IPS DF 6.9 (cell line): ENCODE results near the gene PPP2R5C.
"Not testable (repeated sequence)": the region's sequence is repeated elsewhere in the genome, so short reads cannot be mapped to it uniquely, and the experiment has no call there.

Experiments
- DNase-seq: peaks from one replicate; pipeline ENCODE4 v3.0.0-alpha.2; 2013; ENCODE audit warnings: low read depth, low spot score
- H3K27ac ChIP-seq: one replicate; pipeline ENCODE4 v1.5.1; 2013; ENCODE audit warnings: low read length, control low read depth
- H3K27me3 ChIP-seq: 2 replicates; pipeline ENCODE4 v1.6.1; 2013; ENCODE audit warnings: mild to moderate bottlenecking, low read length; ENCODE audit not compliant: control insufficient read depth, insufficient read depth
- H3K36me3 ChIP-seq: 2 replicates; pipeline ENCODE4 v1.6.1; 2013; ENCODE audit warnings: low read length; ENCODE audit not compliant: control insufficient read depth, insufficient read depth
- H3K4me1 ChIP-seq: 2 replicates; pipeline ENCODE4 v1.6.1; 2013; ENCODE audit warnings: low read length; ENCODE audit not compliant: control insufficient read depth, insufficient read depth
- H3K4me3 ChIP-seq: 2 replicates; pipeline ENCODE4 v1.5.1; 2013; ENCODE audit warnings: mild to moderate bottlenecking, low read length
- H3K9me3 ChIP-seq: 2 replicates; pipeline ENCODE4 v1.6.1; 2013; ENCODE audit warnings: low read length, inconsistent platforms; ENCODE audit not compliant: control insufficient read depth, insufficient read depth
- WGBS: extraction: QIAGEN DNeasy Blood & Tissue Kit; methylation state at CpG from one replicate; pipeline ENCODE4 v1.1.7; 2013; ENCODE audit warnings: mixed read lengths, missing lambda C conversion rate; ENCODE audit not compliant: insufficient read length, insufficient coverage; 5-methylcytosine and 5-hydroxymethylcytosine counted together

The PPP2R5C gene

GRCh38 chr14:101761032-101761880 is at the start of gene PPP2R5C:
PPP2R5C (plus strand) TSS chr14:101761709; CDS start chr14:101761894, 185 bp downstream.
- H3K27me3 ChIP-seq, result no peaks in the 10 kb centered on the region
- no peaks in the 10 kb centered on the region for H3K9me3 ChIP-seq
- no CpG with 5 or more reads among the region's 110 CpGs for WGBS
- no peak for DNase-seq
- H3K4me1 ChIP-seq, result no peaks in the 10 kb centered on the region
- H3K4me3 ChIP-seq, result peak within 1 kb of the TSS; percentile 80
- no peak within 1 kb of the TSS for H3K27ac ChIP-seq
- H3K36me3 ChIP-seq, result no peaks in the 10 kb centered on the region

- DNase-seq, H3K27ac ChIP-seq, H3K4me3 ChIP-seq, H3K36me3 ChIP-seq, H3K9me3 ChIP-seq, H3K27me3 ChIP-seq, H3K4me1 ChIP-seq: not testable (repeated sequence)
- no CpG with 5 or more reads among the region's 12 CpGs for WGBS
Observed at GRCh38 chr14:101711857-101712233, 49.7 kb upstream of the PPP2R5C start.

DNA sequence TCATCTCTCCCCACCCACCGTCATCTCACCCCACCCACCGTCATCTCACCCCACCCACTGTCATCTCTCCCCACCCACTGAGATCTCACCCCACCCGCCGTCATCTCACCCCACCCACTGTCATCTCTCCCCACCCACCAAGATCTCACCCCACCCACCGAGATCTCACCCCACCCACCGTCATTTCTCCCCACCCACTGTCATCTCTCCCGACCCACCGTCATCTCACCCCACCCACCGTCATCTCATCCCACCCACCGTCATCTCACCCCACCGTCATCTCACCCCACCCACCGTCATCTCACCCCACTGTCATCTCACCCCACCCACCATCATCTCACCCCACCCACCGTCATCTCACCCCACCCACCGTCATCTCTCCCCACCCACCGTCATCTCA is 49.2 kb upstream of the PPP2R5C start:
- H3K4me1 ChIP-seq, H3K9me3 ChIP-seq, H3K4me3 ChIP-seq, H3K27me3 ChIP-seq, DNase-seq, H3K36me3 ChIP-seq, H3K27ac ChIP-seq: not testable (repeated sequence)
- WGBS, result no CpG with 5 or more reads among the region's 15 CpGs

GRCh38 chr14:101713091-101713490 is 48.4 kb upstream of the PPP2R5C start:
- not testable (repeated sequence) for H3K27ac ChIP-seq, H3K4me1 ChIP-seq, H3K36me3 ChIP-seq, DNase-seq, H3K4me3 ChIP-seq, H3K27me3 ChIP-seq, H3K9me3 ChIP-seq
- no CpG with 5 or more reads among the region's 11 CpGs for WGBS

DNA sequence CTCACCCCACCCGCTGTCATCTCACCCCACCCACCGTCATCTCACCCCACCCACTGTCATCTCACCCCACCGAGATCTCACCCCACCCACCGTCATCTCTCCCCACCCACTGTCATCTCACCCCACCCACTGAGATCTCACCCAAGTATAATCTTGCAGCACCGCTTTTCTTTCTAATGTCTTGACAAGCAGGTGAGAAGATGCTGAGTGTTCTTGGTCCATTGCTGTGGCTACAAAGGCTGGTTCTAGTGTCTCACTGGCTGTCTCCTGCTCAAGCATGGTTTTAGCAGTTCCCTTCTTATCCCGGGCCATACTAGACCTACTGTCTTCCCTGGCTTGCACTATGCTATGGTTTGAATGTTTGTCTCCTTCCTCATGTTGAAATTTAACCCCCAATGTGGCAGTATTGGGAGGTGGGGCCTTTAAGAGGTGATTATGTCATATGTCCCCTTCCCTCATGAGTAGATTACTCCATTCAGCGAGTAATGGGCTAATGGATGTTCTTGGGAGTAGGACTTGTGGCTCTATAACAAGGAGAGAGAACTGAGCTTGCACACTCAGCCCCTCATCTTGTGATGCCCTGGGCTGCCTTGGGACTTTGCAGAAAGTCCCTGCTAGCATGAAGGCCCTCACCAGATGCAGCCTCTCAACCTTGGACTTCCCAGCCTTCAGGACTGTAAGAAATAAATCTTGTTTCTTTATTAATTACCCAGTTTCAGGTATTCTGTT is 47.7 kb upstream of the PPP2R5C start:
- no peak overlapping the region for H3K4me3 ChIP-seq
- H3K27ac ChIP-seq, result no peak overlapping the region
- no peak for DNase-seq
- WGBS, result no CpG with 5 or more reads among the region's 7 CpGs
- H3K36me3 ChIP-seq, result no peaks in the 10 kb centered on the region
- no peaks in the 10 kb centered on the region for H3K27me3 ChIP-seq
- no peaks in the 10 kb centered on the region for H3K4me1 ChIP-seq
- no peaks in the 10 kb centered on the region for H3K9me3 ChIP-seq

- no CpG with 5 or more reads among the region's 3 CpGs for WGBS
- H3K27me3 ChIP-seq, result no peaks in the 10 kb centered on the region
- H3K4me3 ChIP-seq, result no peak overlapping the region
- no peak overlapping the region for H3K27ac ChIP-seq
- H3K36me3 ChIP-seq, result no peaks in the 10 kb centered on the region
- DNase-seq, result no peak
- H3K9me3 ChIP-seq, result no peaks in the 10 kb centered on the region
- 0 out of 2 replicates have a peak, but pooled peaks cover 2% of the 10 kb centered on the region for H3K4me1 ChIP-seq
Observed at GRCh38 chr14:101714394-101714793, 47.1 kb upstream of the PPP2R5C start.

DNA sequence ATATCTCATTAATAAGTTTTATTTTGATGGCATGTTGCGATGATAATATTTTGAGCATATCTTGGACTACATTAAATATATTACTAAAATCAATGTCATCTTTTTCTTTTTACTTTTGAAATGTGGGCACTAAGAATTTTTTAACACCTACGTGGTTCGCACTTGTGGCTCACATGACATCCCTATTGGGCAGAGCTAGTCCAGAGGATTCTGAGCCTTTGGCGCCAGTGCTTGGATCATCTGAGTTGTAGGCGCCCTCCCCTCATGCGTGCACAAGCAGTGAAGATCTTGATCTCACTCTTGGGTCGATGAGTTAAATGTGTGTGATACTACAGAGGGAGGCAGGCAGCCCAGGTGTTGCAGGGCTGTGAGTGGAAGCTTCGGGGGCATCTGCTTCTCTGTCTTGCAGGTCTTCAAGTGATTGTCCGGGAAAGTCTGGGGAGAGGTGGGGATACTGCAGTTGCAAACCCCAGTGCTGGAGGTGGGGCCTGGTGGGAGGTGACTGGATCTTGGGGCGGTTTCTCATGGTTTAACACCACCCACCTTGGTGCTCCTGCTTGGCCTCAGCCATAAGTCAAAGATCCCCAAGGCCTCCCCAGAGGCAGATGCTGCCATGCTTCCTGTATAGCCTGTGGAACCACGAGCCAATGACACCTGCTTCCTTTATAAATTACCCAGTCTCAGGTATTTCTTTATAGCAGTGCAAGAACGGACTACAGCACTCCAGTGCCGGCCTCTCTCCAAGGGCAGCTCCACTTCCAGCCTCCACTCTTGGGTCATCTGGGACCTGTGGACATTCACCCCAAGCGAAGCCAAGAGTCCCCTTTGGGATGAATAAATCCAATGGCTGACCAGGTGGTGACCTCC is 46.1 kb upstream of the PPP2R5C start:
- no CpG with 5 or more reads among the region's 14 CpGs for WGBS
- no peaks in the 10 kb centered on the region for H3K9me3 ChIP-seq
- H3K27me3 ChIP-seq, result no peaks in the 10 kb centered on the region
- no peak for DNase-seq
- 0 out of 2 replicates have a peak, but pooled peaks cover 2% of the 10 kb centered on the region for H3K4me1 ChIP-seq
- H3K4me3 ChIP-seq, result no peak overlapping the region
- H3K36me3 ChIP-seq, result no peaks in the 10 kb centered on the region
- H3K27ac ChIP-seq, result no peak overlapping the region

DNA sequence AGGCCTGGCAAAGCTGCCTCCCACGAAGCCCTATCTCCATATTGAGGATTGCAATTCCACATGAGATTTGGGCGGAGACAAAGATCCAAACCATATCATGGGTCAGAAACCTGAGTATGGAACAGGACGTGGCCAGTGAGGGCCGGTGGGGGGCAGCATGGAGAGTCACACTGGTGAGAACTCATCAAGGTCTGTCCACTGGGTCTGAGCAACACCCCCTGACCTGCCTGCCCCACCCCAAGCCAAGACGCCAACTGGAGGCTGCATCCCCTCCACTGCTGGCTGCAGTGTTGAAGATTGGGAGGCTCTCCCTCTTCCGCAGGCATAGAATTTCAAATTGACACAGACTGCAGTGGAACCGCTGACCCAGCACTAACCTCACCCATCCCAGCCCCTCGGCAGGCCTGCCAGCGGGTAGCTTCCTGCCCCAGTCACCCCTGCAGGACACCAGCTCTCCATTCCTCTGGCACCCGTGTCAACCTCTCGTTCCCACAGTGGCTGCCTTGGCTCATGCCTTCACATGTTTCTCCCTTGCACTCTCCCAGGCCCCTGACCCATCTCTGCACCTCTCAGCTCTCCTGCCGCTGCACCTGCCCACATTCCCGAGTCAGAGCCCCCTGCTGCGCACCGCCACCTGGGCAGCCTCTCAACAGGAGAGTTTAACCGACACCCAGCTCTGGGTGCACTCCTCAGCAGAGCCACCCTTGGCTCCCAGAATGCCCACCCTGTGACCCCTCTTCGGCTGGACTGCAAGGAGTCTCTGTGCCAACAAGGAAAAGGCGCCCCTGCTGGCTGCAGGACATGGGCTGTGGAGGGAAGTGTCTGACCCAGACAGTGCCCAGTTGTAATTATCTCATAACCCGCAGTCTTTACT is 45.2 kb upstream of the PPP2R5C start:
- no CpG with 5 or more reads among the region's 19 CpGs for WGBS
- Histone ChIP-seq H3K36me3 (no peaks in the 10 kb centered on the region), H3K27me3 (no peaks in the 10 kb centered on the region), H3K4me1 (0 out of 2 replicates have a peak, but pooled peaks cover 2% of the 10 kb centered on the region), H3K4me3 (no peak overlapping the region), H3K9me3 (no peaks in the 10 kb centered on the region), H3K27ac (no peak overlapping the region)
- no peak for DNase-seq

GRCh38 chr14:101716956-101717662 is 44.4 kb upstream of the PPP2R5C start:
- WGBS, result no CpG with 5 or more reads among the region's 17 CpGs
- no peaks in the 10 kb centered on the region for H3K27me3 ChIP-seq
- H3K4me1 ChIP-seq, result 0 out of 2 replicates have a peak, but pooled peaks cover 2% of the 10 kb centered on the region
- no peaks in the 10 kb centered on the region for H3K36me3 ChIP-seq
- no peak overlapping the region for H3K27ac ChIP-seq
- no peaks in the 10 kb centered on the region for H3K9me3 ChIP-seq
- no peak overlapping the region for H3K4me3 ChIP-seq
- no peak for DNase-seq
